HG03039 (cell line): ENCODE data around the gene RAVER1.
"Not testable (repeated sequence)": the region's sequence is repeated elsewhere in the genome, so short reads cannot be mapped to it uniquely, and the experiment has no call there.

Experiments used
- ATAC-seq: cut with Tn5 transposase; IDR thresholded peaks from one replicate; pipeline ENCODE4 v1.9.1; 2021; ENCODE audit warnings: mild to moderate bottlenecking, moderate library complexity; ENCODE audit not compliant: unreplicated experiment

The RAVER1 gene

DNA sequence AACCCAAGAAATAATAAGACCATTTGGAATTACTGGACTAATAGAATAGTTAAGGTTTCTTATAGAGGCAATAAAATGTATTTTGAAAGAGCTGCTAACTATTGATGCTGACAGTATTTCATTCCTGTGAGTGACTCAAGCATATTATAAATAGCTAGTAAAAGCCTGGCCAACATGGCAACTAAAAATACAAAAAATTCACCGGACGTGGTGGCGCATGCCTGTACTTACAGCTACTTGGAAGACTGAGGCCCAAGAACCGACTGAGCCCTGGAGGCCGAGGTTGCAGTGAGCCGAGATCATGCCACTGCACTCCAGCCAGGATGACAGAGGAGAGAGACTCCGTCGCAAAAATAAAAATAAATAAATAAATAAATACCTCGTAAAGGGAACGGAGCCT is 11.5 kb upstream of the RAVER1 start:
- ATAC-seq, result no peak

DNA sequence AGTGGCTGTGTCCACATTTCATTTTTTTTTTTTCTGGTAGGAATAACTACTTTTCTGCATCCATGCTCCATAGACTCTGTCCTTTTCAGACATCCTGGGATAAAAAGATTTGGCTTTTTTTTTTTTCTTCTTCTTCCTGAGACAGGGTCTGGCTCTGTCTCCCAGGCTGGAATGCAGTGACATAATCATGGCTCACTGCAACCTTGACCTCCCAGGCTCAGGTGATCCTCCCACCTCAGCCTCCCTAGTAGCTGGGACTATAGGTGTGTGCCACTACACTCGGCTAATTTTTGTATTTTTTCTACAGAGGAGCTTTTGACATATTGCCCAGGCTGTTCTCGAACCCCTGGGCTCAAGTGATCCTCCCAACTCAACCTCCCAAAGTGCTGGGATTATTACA is 10.2 kb upstream of the RAVER1 start:
- no peak for ATAC-seq

DNA sequence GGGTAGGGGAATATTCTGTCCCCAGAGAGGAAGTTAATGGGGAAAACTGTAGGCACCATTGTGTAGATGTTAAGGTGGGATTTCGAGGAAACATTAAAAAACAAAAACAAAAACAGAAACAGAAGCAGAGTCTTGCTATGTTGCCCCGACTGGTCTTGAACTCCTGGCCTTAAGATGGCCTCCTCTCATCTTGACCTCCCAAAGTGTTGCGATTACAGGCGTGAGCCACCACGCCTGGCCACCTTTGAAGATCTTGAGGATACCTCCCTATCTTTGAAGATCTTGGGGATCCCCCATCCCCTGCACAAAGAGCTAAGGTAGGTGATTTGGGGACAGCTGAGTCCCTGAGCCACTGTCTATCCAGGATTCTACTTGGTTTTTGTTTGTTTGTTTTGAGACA is 6.6 kb upstream of the RAVER1 start:
- ATAC-seq, result no peak

DNA sequence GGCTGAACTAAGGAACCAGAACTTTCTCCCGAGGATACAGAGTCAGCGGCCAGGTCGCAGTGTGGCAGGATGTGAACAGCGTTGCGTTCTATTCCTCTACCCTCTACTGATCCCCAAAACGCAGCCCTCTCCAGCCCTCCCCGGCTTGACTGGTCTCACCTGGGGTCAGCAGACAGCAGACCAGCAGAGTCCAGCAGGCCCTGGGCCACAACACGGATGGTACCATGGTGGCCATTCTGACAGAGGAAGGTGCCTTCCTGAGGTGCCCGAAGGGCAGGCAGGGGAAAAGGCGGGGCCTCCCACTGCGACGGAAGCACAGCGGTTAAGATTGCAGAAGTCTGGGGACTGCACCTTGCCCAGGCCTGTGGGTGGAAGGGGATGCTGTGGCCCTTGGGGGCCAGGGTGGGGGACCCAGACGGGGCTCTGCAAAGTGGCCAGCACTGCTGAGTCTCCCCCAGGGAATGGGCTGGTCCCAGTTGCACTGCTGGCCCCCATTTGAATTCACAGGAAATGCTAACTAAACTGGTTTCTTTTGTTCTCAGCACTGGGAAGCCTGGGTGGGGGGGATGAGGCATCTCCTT is 6.1 kb upstream of the RAVER1 start, which contains the start of gene ICAM3:
ICAM3 (minus strand) TSS at position 245 of the 581 bp plus-strand sequence; CDS start at position 235, 10 bp downstream.
- peak; percentile 45 for ATAC-seq

DNA sequence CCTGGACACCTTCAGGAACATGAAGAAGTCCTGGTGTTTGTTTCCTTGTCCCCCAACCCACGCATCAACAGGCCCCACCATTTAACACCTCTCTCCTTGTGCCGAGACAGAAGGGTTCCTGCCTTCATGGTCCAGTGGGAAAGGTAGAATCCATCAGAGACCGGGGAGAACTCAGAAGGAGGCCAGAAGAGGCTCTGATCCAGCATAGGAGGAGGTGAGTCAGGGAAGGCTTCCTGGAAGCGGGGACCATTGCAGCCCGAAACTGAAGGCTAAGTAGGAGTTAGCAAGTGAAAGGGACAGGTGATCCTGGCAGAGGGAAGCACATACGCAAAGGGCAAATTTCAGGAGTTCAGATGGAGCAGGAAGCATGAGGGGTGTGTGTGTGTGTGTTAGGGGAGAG is 5.6 kb upstream of the RAVER1 start:
- ATAC-seq, result no peak

DNA sequence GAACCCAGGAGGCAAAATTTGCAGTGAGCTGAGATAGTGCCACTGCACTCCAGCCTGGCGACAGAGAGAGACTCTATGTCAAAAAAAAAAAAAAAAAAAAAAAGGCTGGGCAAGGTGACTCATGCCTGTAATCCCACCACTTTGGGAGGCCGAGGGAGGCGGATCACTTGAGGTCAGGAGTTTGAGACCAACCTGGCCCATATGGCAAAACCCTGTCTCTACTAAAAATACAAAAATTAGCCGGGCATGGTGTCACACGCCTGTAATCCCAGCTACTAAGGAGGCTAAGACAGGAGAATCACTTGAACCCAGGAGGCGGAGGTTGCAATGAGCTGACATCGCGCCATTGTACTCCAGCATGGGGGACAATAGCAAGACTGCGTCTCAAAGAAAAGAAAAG is 3.4 kb upstream of the RAVER1 start:
- not testable (repeated sequence) for ATAC-seq

DNA sequence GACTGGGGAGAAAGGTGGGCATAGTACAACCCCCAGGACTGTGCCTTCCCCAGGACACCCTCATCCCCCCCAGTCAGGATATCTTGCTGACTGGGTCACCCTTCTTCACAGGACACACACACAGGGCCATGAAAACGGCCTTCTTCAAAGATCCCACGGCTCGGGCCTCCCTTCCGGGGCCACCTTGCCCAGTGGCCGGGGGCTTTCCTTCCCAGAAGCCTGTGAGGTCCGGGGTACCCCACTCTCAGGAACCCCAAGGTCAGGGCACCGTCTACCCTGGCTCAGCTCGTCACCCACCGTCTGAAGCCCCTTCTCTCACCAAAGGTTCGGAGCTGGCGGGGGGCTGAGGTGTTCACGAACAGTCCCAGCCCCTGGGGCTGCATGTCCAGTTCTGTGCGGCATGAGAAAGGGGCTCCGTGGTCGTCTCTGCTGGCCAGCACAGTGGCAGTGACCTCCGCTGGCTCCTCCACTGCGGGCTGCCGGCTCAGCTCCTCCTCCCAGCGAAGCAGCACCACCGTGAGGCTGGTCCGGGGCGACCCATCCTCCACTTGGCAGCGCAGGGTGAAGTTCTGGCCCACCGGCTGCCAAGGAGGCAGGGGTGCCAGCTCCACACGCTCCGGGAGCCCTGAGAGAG is 2.1 kb upstream of the RAVER1 start:
- ATAC-seq, result no peak

DNA sequence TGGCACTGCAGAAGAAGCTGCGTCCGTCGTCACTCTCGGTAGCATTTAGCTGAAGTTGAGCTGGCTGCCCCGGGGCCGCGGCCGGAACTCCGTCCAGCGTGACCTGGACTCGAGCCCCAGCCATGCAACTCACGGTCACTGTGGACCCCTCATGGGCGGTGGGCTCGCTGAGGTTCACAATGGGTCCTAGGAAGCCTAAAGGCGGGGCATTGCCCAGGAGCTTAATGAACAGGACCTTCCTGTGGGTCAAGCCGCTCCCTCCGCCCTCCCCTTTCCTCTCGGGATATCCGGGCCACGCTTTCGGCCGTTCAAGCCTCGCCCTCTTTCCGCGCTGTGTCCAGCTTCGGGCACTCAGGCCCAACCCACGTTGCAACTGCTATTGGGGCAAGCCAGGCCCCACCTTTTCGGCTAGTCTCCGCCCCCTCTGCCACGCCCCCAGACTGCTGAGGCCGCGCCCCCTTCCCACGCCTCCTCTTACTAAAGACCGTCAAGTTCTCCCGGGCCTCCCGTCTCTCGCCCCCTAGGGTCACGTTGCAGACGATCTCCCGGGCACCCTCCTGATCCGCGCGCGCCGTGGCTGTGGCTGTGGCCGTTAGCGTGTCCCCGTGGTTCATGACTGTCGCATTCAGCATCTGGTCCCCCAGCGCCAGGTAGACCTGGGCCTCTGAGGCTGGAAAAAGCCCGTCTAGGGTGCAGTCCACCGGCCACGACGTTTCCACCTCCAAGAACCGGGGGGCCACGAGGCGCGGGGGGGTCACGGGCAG is 1.4 kb upstream of the RAVER1 start:
- ATAC-seq, result no peak

DNA sequence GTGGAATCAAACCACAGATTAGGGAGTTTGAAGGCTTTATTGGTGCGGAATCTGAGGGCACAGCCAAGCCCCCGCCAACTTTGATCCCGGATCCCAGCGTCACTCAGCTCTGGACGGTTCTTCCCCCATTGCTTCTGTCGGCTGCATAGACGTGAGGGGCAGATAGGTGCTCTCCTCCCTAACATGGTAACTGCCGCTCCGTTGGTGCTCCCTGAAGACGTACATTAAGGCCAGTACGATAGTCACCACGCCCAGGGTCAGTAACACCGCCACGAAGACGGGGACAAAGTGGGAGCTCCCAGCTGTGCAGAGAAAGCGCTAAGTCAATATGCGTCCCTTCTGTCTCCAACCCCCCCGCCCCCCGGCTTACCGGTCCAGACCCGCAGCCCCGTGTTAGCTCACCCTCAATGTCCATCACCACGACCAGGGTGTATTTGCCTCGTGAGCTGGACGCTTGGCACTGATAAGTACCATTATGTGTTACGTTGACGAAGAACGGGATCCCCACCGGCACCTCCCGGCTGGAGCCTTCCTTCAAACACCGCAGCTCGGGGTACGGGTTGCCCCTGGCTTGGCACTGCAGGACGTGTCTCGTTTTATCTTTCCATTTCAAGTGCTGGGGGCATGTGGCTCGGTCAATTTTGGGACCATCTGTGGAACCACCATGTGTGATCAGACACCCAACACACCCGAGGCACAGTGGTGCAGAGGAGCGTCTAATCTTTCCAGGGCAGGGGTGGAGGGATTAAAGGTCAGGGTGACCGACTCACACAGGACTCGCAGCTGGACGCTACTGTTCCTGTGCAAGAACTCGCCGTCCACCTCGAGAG is 644 bp upstream of the RAVER1 start:
- no peak for ATAC-seq

DNA sequence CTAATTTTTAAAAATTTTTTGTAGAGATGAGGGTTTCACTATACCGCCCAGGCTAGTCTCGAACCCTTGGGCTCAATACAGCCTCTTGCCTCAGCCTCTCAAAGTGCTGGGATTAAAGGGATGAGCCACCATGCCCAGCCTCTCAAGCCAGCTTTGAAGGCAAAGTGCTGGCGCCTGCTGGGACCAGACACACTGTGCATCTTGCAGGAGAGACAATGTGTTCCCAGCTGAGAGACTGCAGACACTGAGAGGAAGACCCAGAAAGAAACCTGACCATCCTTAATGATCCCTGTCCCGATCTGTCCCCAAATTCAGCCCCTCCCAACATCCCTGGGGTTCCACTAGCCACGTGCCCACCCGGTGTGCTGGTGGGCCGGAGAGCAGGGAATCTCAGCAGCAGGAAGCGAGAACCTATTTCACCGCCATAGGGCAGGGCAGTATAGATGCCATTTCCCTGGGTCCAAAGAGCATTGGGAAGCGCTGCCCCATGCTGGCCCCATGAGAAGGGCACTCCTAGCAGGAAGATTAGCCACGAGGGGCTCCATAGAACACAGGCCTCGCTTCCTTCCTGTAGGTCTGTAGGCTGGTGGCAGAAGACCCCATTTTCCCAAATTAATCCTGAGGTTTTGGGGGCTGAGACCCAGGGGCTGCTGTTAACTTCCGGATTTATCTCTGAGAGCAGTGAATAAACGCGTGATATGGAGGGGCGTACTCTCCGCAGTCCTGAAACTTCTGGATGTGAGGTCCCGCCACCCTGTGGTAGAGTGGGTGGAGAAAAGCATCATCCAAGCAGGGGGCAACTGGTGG is 968 bp downstream of the RAVER1 start:
- ATAC-seq, result no peak

DNA sequence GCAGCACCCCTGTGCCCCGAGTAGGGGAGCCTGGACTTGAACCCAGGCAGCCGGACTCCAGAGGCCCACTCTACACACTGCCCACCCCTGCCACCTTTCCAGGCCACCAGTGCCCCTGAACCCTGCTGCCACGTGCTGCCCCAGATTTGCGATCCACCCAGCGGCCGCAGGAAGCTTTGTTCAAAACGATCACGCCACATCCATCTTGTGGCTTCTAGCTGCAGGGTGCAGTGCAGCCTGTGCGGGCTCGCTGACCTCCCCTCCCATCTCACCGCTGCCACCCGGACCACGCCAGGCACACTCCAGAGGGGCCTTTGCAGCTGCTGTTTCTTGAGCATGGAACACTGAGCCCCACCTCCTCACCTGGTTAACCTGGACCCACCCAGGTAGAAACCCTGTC is 3.8 kb downstream of the RAVER1 start:
- ATAC-seq, result no peak

DNA sequence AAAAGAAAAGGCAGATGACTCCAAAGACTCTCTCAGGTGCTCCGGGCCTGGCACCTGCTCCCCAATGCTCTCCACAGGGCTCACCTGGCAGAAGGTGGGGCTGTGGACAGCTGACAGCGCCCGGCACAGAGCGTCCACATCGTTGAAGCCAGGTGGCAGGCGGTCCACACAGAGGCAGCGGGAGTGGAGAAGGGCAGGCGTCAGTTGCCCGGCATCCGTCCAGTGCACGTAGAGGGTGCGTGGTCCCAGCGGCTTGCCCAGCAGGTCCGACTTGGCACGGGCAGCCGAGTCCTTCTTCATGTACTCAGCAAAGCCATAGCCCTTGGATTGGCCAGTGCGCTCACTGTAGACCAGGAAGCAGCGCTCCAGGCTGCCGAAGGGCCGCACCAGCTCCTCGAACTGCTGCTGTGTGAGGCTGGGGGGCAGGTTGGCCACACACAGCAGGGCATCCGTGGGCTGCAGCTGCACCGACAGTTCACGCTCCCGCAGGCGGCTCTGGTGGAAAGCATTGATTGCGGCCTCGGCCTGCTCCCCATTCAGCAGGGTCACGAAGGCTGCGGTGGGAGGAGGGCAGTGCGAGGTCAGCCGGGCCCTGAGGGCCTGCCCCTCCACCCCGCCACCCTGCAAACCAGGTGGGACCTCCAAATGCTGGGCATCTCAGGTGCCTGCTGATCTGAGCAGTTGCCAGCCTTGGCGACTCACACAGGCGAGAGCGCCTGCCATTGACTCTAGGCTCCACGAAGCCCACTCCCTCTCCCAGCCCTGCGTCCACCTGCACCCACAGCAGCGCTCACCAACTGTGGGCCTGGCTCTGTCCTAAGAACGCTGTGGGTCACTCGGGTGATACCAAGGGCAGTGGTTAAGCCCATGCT is 4.5 kb downstream of the RAVER1 start:
- no peak for ATAC-seq

DNA sequence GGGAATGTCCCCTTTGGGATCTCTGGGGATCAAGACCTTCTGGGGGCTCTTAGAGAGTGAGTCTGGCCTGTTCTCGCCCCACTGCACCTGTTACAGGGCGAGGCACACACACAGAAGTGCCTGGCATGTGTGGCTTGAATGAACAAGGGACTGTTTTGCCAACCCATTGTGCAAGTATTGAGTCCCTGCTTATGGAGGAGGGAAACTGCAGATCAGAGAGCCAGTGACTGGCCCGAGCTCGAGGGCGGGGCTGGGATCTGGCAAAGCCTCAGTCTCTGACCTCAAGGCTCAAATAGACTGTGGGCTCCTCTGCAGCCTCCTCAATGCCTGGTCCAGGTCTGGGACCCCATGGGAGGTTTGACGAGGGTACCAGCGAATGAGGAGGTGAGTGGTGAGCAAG is 5.5 kb downstream of the RAVER1 start:
- ATAC-seq, result no peak

DNA sequence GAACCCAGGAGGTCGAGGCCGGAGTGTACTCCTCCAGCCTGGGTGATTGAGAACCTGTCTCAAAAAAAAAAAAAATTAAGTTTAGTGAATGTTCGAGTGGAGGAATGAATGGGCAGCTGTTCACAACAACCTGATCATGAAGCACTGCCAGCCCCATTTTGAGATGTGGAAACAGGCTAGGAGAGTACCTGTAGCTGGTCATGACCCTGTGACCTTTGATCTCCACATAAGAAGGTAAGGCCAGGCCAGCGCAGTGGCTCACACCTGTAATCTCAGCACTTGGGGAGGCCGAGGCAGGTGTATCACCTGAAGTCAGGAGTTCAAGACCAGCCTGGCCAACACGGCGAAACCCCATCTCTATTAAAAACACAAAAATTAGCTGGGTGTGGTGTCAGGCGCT is 7.6 kb downstream of the RAVER1 start:
- no peak for ATAC-seq

DNA sequence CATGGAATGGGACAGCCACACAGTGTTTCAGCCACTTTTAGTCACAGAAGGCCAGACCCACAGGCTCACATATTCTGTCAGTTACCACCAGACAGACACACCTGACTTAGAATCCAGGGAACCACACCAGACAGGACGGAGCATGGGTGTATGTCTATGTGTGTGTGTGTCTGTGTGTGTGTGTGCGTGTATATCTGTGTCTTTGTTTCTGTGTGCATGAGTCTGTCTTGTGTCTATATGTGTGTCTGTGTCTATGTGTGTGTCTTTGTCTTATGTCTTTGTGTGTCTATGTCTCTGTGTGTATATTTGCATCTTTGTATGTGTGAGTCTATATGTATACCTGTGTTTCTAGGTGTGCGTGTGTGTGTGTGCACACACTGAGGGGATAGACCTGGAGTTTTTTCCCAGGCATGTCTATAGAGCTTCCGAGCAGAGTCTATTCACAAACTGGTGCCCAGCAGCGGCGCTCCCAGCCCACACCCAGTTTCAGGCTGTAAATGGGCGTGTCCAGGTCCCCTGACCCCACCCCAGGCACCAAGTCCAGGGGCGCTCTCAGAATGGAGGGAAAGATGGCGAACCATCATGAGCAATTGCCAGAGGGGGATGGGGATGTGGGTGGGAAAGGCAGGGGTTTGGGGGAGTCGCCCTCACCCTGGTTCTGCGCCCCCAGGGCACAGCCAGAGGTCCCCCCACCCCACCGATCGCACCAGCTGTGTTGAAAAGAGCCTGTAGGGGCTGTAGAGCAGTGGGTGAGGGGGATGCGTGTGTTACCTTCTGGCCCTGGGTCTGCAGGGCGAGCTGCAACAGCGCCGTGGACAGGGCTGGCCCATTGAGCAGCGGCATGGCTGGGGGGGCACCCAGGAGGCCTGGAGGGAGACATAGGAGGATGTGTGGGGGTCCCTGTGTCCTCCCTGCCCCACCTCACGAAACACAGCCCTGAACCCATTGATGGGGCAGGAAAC is 11.2 kb downstream of the RAVER1 start:
- no peak for ATAC-seq

DNA sequence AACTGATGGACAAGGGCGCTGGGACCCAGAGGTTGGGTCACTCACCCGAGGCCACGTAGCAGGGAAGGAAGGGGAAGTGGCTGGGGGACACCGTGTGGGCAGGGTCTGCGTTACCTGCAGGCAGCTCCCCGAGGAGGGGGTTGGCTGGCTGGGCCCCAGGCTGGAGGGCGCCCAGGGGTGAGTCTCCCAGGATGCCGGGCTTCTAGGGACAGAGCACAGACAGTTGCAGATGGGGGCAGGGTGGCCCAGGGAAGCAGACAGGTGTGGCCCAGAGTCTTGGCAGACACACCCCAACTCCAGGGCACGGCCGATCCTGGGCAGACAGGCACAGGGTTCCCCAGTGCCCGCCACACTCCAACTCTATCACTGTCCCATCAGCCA is 11.9 kb downstream of the RAVER1 start:
- no peak for ATAC-seq

DNA sequence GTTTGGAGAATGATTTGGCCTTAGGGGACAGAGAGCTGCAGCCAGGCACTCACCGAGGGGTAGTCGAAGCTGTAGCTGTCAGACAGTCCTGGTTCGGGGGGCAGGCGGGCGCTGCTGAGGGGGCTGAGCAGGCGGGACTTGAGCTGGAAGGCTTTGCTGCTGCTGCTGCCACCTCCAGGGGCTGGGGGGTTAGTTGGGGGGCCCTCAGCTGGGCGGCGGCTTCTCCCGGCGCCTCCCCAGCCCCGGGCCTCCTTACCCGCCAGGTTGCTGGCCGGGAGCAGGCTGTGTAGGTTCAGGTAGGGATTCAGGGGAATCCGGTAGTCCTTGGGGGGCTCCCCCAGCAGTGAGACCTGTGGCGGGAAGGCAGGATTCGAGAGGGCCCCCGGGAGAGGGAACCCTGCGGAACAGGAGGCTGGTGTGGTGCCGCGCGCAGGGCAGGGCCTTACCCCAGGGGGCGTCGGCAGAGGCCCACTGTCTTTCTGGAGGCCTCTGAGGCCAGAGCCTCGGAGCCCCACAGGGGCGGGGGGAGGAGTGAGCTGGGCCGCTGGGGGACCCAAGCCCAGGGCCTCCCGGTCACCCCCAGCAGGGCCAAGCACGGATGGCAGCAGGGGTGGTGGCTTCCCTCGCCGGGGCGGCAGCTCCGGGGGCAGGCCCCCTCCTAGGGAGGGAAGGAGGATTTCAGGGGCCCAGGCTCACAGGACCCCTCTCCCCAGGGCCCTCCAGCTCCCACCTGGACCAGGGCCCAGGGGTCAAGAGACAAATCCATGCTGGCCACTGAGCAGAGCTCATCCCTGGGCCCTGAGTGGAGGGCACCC is 12.5 kb downstream of the RAVER1 start:
- no peak for ATAC-seq
